Measurements from ENCODE around the gene SULT1C3.

The SULT1C3 gene

GRCh38 chr2:108239786-108240185, at the start of gene SULT1C3:
TSS of gene SULT1C3 (plus strand) at chr2:108239968. CDS start at chr2:108247195, 7,227 bp downstream.
- no peak for DNase-seq (ENCODE audit: low spot score)

- DNase-seq (ENCODE audit: low spot score): no peak
These were observed 46.5 kb upstream of the SULT1C3 start for GRCh38 chr2:108193251-108193650.

GRCh38 chr2:108194409-108195132, 45.2 kb upstream of the SULT1C3 start:
- DNase-seq (ENCODE audit: low spot score): no peak

GRCh38 chr2:108195133-108195439, 44.7 kb upstream of the SULT1C3 start:
- DNase-seq (ENCODE audit: low spot score): no peak

- no peak for DNase-seq (ENCODE audit: low spot score)
These were observed 40.0 kb upstream of the SULT1C3 start for GRCh38 chr2:108199726-108200125.

GRCh38 chr2:108200569-108200968, 39.2 kb upstream of the SULT1C3 start:
- DNase-seq (ENCODE audit: low spot score): no peak

GRCh38 chr2:108212671-108213070, 27.1 kb upstream of the SULT1C3 start:
- DNase-seq (ENCODE audit: low spot score): no peak

GRCh38 chr2:108215794-108216211, 24.0 kb upstream of the SULT1C3 start:
- no peak for DNase-seq (ENCODE audit: low spot score)

GRCh38 chr2:108217211-108217610, 22.6 kb upstream of the SULT1C3 start:
- DNase-seq (ENCODE audit: low spot score): no peak

- no peak for DNase-seq (ENCODE audit: low spot score)
These were observed 20.1 kb upstream of the SULT1C3 start for GRCh38 chr2:108219688-108220087.

GRCh38 chr2:108220191-108220590, 19.6 kb upstream of the SULT1C3 start:
- DNase-seq (ENCODE audit: low spot score): no peak

GRCh38 chr2:108220942-108221541, 18.7 kb upstream of the SULT1C3 start:
- no peak for DNase-seq (ENCODE audit: low spot score)

GRCh38 chr2:108222261-108222660, 17.5 kb upstream of the SULT1C3 start:
- DNase-seq (ENCODE audit: low spot score): no peak

GRCh38 chr2:108223573-108223972, 16.2 kb upstream of the SULT1C3 start:
- DNase-seq (ENCODE audit: low spot score): no peak

- DNase-seq (ENCODE audit: low spot score): no peak
These were observed 15.7 kb upstream of the SULT1C3 start for GRCh38 chr2:108224022-108224421.

- no peak for DNase-seq (ENCODE audit: low spot score)
These were observed 13.2 kb upstream of the SULT1C3 start for GRCh38 chr2:108226564-108226963.

- no peak for DNase-seq (ENCODE audit: low spot score)
These were observed 11.8 kb upstream of the SULT1C3 start for GRCh38 chr2:108228006-108228405.

- DNase-seq (ENCODE audit: low spot score): no peak
These were observed 11.2 kb upstream of the SULT1C3 start for GRCh38 chr2:108228537-108228936.

GRCh38 chr2:108229875-108230274, 9.9 kb upstream of the SULT1C3 start:
- DNase-seq (ENCODE audit: low spot score): no peak

GRCh38 chr2:108235577-108235976, 4.2 kb upstream of the SULT1C3 start:
- DNase-seq (ENCODE audit: low spot score): no peak

GRCh38 chr2:108236676-108237335, 3.0 kb upstream of the SULT1C3 start:
- DNase-seq (ENCODE audit: low spot score): no peak

GRCh38 chr2:108240966-108241365, 1.2 kb downstream of the SULT1C3 start:
- DNase-seq (ENCODE audit: low spot score): no peak

GRCh38 chr2:108243566-108243965, 3.8 kb downstream of the SULT1C3 start:
- DNase-seq (ENCODE audit: low spot score): no peak

Data from CD4-positive, alpha-beta T cell treated with Interleukin-2 at 100 ng/mL for 4 hours (primary cell).